A549 (cell line): ENCODE results near the gene PITX3. TPM values are rescaled to one million over a fixed set of nuclear protein-coding genes. Genes with fewer than 3 reads are reported as not detected.

Source experiments
- ATAC-seq, 2 experiments: fragments of 200-7000 bp in 1 of 2; fragments of >200 bp in 1 of 2; cut with Nextera tagmentation in 1 of 2; cut with Tn5 transposase in 1 of 2; 3 replicates each; pipeline versions ENCODE4 v1.8.0 to v1.9.1; 2018 to 2020; ENCODE audit warnings: mild to moderate bottlenecking in 1 of 2, moderate library complexity in 1 of 2
- CTCF ChIA-PET: fragments of 300-600 bp; sonication (Branson Sonifier 250); formaldehyde crosslinking; extraction: SDS; loops from one replicate; lab custom pipeline; 2021; ENCODE audit warnings: antibody characterized with exemption, inconsistent platforms; lab: Yijun Ruan, JAX
- POLR2A ChIA-PET: fragments of 350-600 bp; formaldehyde crosslinking; extraction: SDS; loops from one replicate; lab custom pipeline; 2021; ENCODE audit warnings: antibody characterized with exemption, inconsistent platforms; lab: Yijun Ruan, JAX
- DNase-seq, 2 experiments: peaks; one replicate each; pipeline versions ENCODE4 v3.0.0 to v3.0.0-alpha.2; 2011 to 2016; ENCODE audit warnings: low read depth in 1 of 2, low spot score in 1 of 2
- FAIRE-seq: peaks from 2 replicates; lab custom pipeline; 2011; peaks lifted over from hg19 to GRCh38; lab: Jason Lieb, UNC
- H3K27ac ChIP-seq, 2 experiments: fragments of >200 bp; sonication (Bioruptor Twin); formaldehyde crosslinking; 3 replicates each; pipeline ENCODE4 v1.5.1; 2016 to 2017
- H3K4me1 ChIP-seq: fragments of >200 bp; sonication (Bioruptor Twin); formaldehyde crosslinking; 3 replicates; pipeline ENCODE4 v1.6.1; 2016
- H3K4me2 ChIP-seq: fragments of >200 bp; sonication (Bioruptor Twin); formaldehyde crosslinking; 3 replicates; pipeline ENCODE4 v1.6.1; 2016
- H3K4me3 ChIP-seq: fragments of >200 bp; sonication (Bioruptor Twin); formaldehyde crosslinking; 3 replicates; pipeline ENCODE4 v1.5.1; 2016
- H3K9me3 ChIP-seq: fragments of >200 bp; sonication (Bioruptor Twin); formaldehyde crosslinking; 3 replicates; pipeline ENCODE4 v1.6.1; 2016
- BHLHE40 ChIP-seq: IDR thresholded peaks from 2 replicates; pipeline ENCODE4 v1.6.1; 2012; ENCODE audit warnings: low read depth, low read length, inconsistent platforms
- CBX8 ChIP-seq: fragments of 200-600 bp; sonication (generic); IDR thresholded peaks from 2 replicates; pipeline ENCODE4 v1.6.1; 2016
- CHD4 ChIP-seq: fragments of 200-600 bp; sonication (generic); IDR thresholded peaks from 2 replicates; pipeline ENCODE4 v1.6.1; 2016; ENCODE audit warnings: antibody characterized with exemption, mild to moderate bottlenecking, borderline replicate concordance
- E2F6 ChIP-seq: IDR thresholded peaks from 2 replicates; pipeline ENCODE4 v1.6.1; 2012; ENCODE audit warnings: low read depth, borderline replicate concordance
- EHMT2 ChIP-seq: fragments of 200-600 bp; sonication (generic); IDR thresholded peaks from 2 replicates; pipeline ENCODE4 v1.6.1; 2016; ENCODE audit warnings: antibody characterized with exemption, low read depth, mild to moderate bottlenecking, moderate library complexity
- ELK1 ChIP-seq: fragments of 150-350 bp; IDR thresholded peaks from 2 replicates; pipeline ENCODE4 v1.6.1; 2014; ENCODE audit warnings: low read depth, mild to moderate bottlenecking, low read length
- ESRRA ChIP-seq: fragments of 150-350 bp; IDR thresholded peaks from 2 replicates; pipeline ENCODE4 v1.6.1; 2014; ENCODE audit warnings: mild to moderate bottlenecking, low read length, borderline replicate concordance
- FOSB ChIP-seq: fragments of 250-450 bp; sonication (Bioruptor Pico); IDR thresholded peaks from 2 replicates; pipeline ENCODE4 v1.5.0; 2020; ENCODE audit warnings: mild to moderate bottlenecking, moderate library complexity
- GATA3 ChIP-seq: IDR thresholded peaks from 2 replicates; pipeline ENCODE4 v1.6.1; 2012; ENCODE audit warnings: borderline replicate concordance
- HES2 ChIP-seq: fragments of >200 bp; sonication (Bioruptor Twin); formaldehyde crosslinking; IDR thresholded peaks from 2 replicates; pipeline ENCODE4 v1.6.1; 2016
- HOXB13 ChIP-seq: fragments of 250-450 bp; sonication (Bioruptor Pico); IDR thresholded peaks from 2 replicates; pipeline ENCODE4 v1.5.0; 2020; ENCODE audit warnings: low read depth, mild to moderate bottlenecking, moderate library complexity
- HOXB5 ChIP-seq: fragments of 250-450 bp; sonication (Bioruptor Pico); IDR thresholded peaks from 2 replicates; pipeline ENCODE4 v1.5.0; 2020; ENCODE audit warnings: mild to moderate bottlenecking, moderate library complexity
- JUN ChIP-seq, 2 experiments: fragments of >200 bp; sonication (Bioruptor Twin); formaldehyde crosslinking; IDR thresholded peaks; 2 replicates in 1 of 2; 3 replicates in 1 of 2; pipeline ENCODE4 v1.6.1; 2016 to 2017
- KDM5A ChIP-seq: fragments of 200-600 bp; sonication (generic); IDR thresholded peaks from 2 replicates; pipeline ENCODE4 v1.6.1; 2016; ENCODE audit warnings: antibody characterized with exemption, mild to moderate bottlenecking
- MAZ ChIP-seq: fragments of 150-350 bp; IDR thresholded peaks from 2 replicates; pipeline ENCODE4 v1.6.1; 2014; ENCODE audit warnings: antibody characterized with exemption, low read depth, low read length, borderline replicate concordance
- NFE2L2 ChIP-seq: fragments of 150-350 bp; conservative IDR thresholded peaks from 2 replicates; pipeline ENCODE4 v1.6.1; 2014; ENCODE audit warnings: low read length
- NR3C1 ChIP-seq: fragments of >200 bp; sonication (Bioruptor Twin); formaldehyde crosslinking; IDR thresholded peaks from 3 replicates; pipeline ENCODE4 v1.6.1; 2017
- POLR2AphosphoS2 ChIP-seq: conservative IDR thresholded peaks from 2 replicates; pipeline ENCODE4 v1.6.1; 2012; ENCODE audit warnings: low read length, improper control_type of control experiment, inconsistent platforms
- RAD21 ChIP-seq, 2 experiments: fragments of >200 bp in 1 of 2; sonication (Bioruptor Twin) in 1 of 2; formaldehyde crosslinking in 1 of 2; IDR thresholded peaks in 1 of 2; conservative IDR thresholded peaks in 1 of 2; 2 replicates in 1 of 2; 3 replicates in 1 of 2; pipeline ENCODE4 v1.6.1; 2012 to 2018; ENCODE audit warnings: inconsistent platforms in 1 of 2
- RCOR1 ChIP-seq: fragments of 150-350 bp; IDR thresholded peaks from 2 replicates; pipeline ENCODE4 v1.6.1; 2014; ENCODE audit warnings: antibody characterized with exemption, low read length, low read depth
- RFX5 ChIP-seq: fragments of 450-650 bp; IDR thresholded peaks from 2 replicates; pipeline ENCODE4 v1.7.1; 2014; ENCODE audit warnings: antibody characterized with exemption, mild to moderate bottlenecking, moderate library complexity
- RNF2 ChIP-seq: fragments of 200-600 bp; sonication (generic); IDR thresholded peaks from 2 replicates; pipeline ENCODE4 v1.6.1; 2016; ENCODE audit warnings: low read depth, mild to moderate bottlenecking, antibody characterized with exemption, moderate library complexity, borderline replicate concordance
- TFCP2L1 ChIP-seq: fragments of 250-450 bp; sonication (Bioruptor Pico); IDR thresholded peaks from 2 replicates; pipeline ENCODE4 v1.5.0; 2021; ENCODE audit warnings: mild to moderate bottlenecking
- ZC3H11A ChIP-seq: fragments of 450-650 bp; IDR thresholded peaks from 2 replicates; pipeline ENCODE4 v1.6.1; 2014; ENCODE audit warnings: antibody characterized with exemption, mild to moderate bottlenecking
- ZFP36 ChIP-seq: fragments of 450-650 bp; IDR thresholded peaks from 2 replicates; pipeline ENCODE4 v1.6.1; 2014; ENCODE audit warnings: borderline replicate concordance; ENCODE audit not compliant: partially characterized antibody
- WGBS: methylation state at CpG from one replicate; pipeline ENCODE4 v1.1.6; 2017; ENCODE audit errors: missing lambda C conversion rate; 5-methylcytosine and 5-hydroxymethylcytosine counted together
- polyA plus RNA-seq, 4 experiments: library from polyadenylated mRNA; depleted of rRNA in 3 of 4; stranded (reverse); fragments of >200 nt; fragmentation: RNase III in 1 of 4; extraction: RNeasy Plus Mini Kit Qiagen cat#74134 plus additional on column Dnase treatment in 1 of 4; gene quantifications; 2 replicates in 3 of 4; 3 replicates in 1 of 4; pipeline ENCODE4 v1.2.3, GENCODE V29; 2011 to 2017
- TF ChIP-seq, protein P1 (sequence below): fragments of 250-450 bp; sonication (Bioruptor Pico); IDR thresholded peaks from 2 replicates; pipeline ENCODE4 v1.5.0; 2020; ENCODE audit warnings: low read depth, mild to moderate bottlenecking, moderate library complexity
- TF ChIP-seq, protein P2 (sequence below): fragments of >200 bp; sonication (Bioruptor Twin); formaldehyde crosslinking; IDR thresholded peaks from 3 replicates; pipeline ENCODE4 v1.5.1; 2016

The PITX3 gene
- polyA plus RNA-seq, 2 of the 4 experiments (the other 2 are of a cell fraction), result 0.09 TPM; not detected in 1

DNA sequence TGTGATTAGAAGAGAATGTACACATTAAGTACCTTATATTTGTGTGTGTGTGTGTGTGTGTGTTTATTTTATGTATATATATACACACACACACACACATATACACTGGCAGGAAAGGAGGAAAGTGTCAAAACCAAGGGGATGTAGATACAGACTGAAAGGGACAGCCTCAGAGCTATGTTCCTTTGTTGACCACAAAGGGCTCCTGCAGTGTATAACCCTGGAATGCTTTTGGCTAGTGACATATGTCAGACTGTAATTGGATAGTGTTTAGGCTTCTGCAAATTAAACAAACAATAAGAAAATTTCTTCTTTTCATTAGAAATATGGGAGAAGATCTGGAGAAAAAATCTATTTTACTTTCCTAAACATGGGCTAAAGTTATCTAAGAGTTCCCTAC, 19.9 kb upstream of the PITX3 start:
- no peak overlapping the region for H3K4me2 ChIP-seq
- ATAC-seq, result no peak
- TF ChIP-seq HOXB5 (CRISPR knock-in tag), result no peak
- no peak for TF ChIP-seq HES2
- TF ChIP-seq BHLHE40, result no peak
- TF ChIP-seq RCOR1, result no peak
- TF ChIP-seq GATA3, result no peak
- TF ChIP-seq POLR2AphosphoS2, result no peak
- TF ChIP-seq CBX8, result no peak
- TF ChIP-seq NFE2L2, result no peak
- no peak for TF ChIP-seq RNF2
- TF ChIP-seq FOSB (CRISPR knock-in tag), result no peak
- TF ChIP-seq, all 56 proteins: peak for 0
- no peak overlapping the region for H3K4me3 ChIP-seq
- ChIA-PET CTCF (interaction anchor here (1.6 to 2.9 kb wide), 4 partner anchors 12 to 90 kb away, joined by 5 to 14 read pairs (median 8); no protein-coding TSS in a partner anchor), POLR2A (no interaction called here)
- FAIRE-seq (no peak), DNase-seq (no peak)
- no peak overlapping the region for H3K27ac ChIP-seq
- H3K4me1 ChIP-seq, result no peaks in the 10 kb centered on the region
- no peaks in the 10 kb centered on the region for H3K9me3 ChIP-seq

GRCh38 chr10:102255404-102255803, 14.1 kb upstream of the PITX3 start:
- Histone ChIP-seq H3K4me2 (no peak overlapping the region), H3K27ac (no peak overlapping the region), H3K4me3 (no peak overlapping the region), H3K4me1 (no peaks in the 10 kb centered on the region), H3K9me3 (no peaks in the 10 kb centered on the region)
- 98% methylated on average over 2 of the region's 2 CpGs for WGBS
- TF ChIP-seq RAD21 (conservative IDR thresholded peaks at IDR 0.05 in 1 of 2, IDR thresholded peaks at IDR 0.05 in 1 of 2) (no peak), ZC3H11A (no peak), FOSB (CRISPR knock-in tag) (no peak), RFX5 (no peak), HOXB5 (CRISPR knock-in tag) (no peak), POLR2AphosphoS2 (no peak), CHD4 (no peak), NR3C1 (no peak), BHLHE40 (no peak), ELK1 (no peak), JUN (IDR thresholded peaks at IDR 0.05) (no peak), TFCP2L1 (no peak), KDM5A (no peak), HES2 (no peak), EHMT2 (no peak), ESRRA (no peak), ZFP36 (no peak)
- TF ChIP-seq, protein P1, sequence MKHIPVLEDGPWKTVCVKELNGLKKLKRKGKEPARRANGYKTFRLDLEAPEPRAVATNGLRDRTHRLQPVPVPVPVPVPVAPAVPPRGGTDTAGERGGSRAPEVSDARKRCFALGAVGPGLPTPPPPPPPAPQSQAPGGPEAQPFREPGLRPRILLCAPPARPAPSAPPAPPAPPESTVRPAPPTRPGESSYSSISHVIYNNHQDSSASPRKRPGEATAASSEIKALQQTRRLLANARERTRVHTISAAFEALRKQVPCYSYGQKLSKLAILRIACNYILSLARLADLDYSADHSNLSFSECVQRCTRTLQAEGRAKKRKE (CRISPR knock-in tag), result no peak
- no peak for FAIRE-seq
- POLR2A ChIA-PET, result no interaction called here
- DNase-seq, result no peak
- ATAC-seq, result no peak
- CTCF ChIA-PET, result interaction anchor here (0.7 to 10.7 kb wide), 4 partner anchors 16 to 145 kb away, joined by 3 to 116 read pairs (median 10); partner anchors contain the start of gene ELOVL3

- ChIA-PET CTCF (interaction anchor here (0.8 to 10.7 kb wide), 3 partner anchors 24 to 146 kb away, joined by 3 to 116 read pairs (median 16); partner anchors contain the start of gene ELOVL3), POLR2A (no interaction called here)
- Histone ChIP-seq H3K4me2 (no peak overlapping the region), H3K9me3 (no peaks in the 10 kb centered on the region), H3K27ac (no peak overlapping the region), H3K4me3 (no peak overlapping the region), H3K4me1 (no peaks in the 10 kb centered on the region)
- FAIRE-seq (no peak), ATAC-seq (no peak), DNase-seq (no peak)
- TF ChIP-seq, protein P2, sequence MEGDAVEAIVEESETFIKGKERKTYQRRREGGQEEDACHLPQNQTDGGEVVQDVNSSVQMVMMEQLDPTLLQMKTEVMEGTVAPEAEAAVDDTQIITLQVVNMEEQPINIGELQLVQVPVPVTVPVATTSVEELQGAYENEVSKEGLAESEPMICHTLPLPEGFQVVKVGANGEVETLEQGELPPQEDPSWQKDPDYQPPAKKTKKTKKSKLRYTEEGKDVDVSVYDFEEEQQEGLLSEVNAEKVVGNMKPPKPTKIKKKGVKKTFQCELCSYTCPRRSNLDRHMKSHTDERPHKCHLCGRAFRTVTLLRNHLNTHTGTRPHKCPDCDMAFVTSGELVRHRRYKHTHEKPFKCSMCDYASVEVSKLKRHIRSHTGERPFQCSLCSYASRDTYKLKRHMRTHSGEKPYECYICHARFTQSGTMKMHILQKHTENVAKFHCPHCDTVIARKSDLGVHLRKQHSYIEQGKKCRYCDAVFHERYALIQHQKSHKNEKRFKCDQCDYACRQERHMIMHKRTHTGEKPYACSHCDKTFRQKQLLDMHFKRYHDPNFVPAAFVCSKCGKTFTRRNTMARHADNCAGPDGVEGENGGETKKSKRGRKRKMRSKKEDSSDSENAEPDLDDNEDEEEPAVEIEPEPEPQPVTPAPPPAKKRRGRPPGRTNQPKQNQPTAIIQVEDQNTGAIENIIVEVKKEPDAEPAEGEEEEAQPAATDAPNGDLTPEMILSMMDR, result no peak
- no peak for TF ChIP-seq JUN (IDR thresholded peaks at IDR 0.05)
- no peak for TF ChIP-seq HOXB13
- TF ChIP-seq MAZ, result no peak
- no peak for TF ChIP-seq E2F6
- WGBS, result 44% methylated on average over 1 of the region's 1 CpG
Measured at GRCh38 chr10:102254426-102254825, 13.1 kb upstream of the PITX3 start.
